Smooth muscle cell (in vitro differentiated cells): ENCODE measurements around the gene ARHGAP20. TPM values are rescaled to one million over a fixed set of nuclear protein-coding genes. Genes with fewer than 3 reads are reported as not detected.

Experiments
- DNase-seq: peaks from one replicate; lab custom pipeline; 2025; ENCODE audit not compliant: unreplicated experiment; lab: John Stamatoyannopoulos, UW
- H2AFZ ChIP-seq: fragments of 200-600 bp; sonication (generic); 2 replicates; pipeline ENCODE4 v1.6.0; 2016; ENCODE audit warnings: antibody characterized with exemption, low read depth, mild to moderate bottlenecking
- H3F3A ChIP-seq: fragments of 200-600 bp; sonication (generic); 2 replicates; pipeline ENCODE4 v1.6.0; 2017; ENCODE audit warnings: antibody characterized with exemption, low read depth
- H3K27ac ChIP-seq: fragments of 200-600 bp; sonication (generic); 2 replicates; pipeline ENCODE4 v1.5.1; 2016; ENCODE audit warnings: low read depth, mild to moderate bottlenecking
- H3K27me3 ChIP-seq: fragments of 200-600 bp; sonication (generic); 2 replicates; pipeline ENCODE4 v1.6.1; 2016; ENCODE audit warnings: low read depth, mild to moderate bottlenecking
- H3K36me3 ChIP-seq: fragments of 200-600 bp; sonication (generic); 2 replicates; pipeline ENCODE4 v1.5.1; 2016; ENCODE audit warnings: low read depth
- H3K4me1 ChIP-seq: fragments of 200-600 bp; sonication (generic); 2 replicates; pipeline ENCODE4 v1.5.1; 2016; ENCODE audit warnings: low read depth
- H3K4me2 ChIP-seq: fragments of 200-600 bp; sonication (generic); 2 replicates; pipeline ENCODE4 v1.6.0; 2016; ENCODE audit warnings: mild to moderate bottlenecking
- H3K4me3 ChIP-seq: fragments of 200-600 bp; sonication (generic); 2 replicates; pipeline ENCODE4 v1.5.1; 2016; ENCODE audit warnings: mild to moderate bottlenecking
- H3K79me2 ChIP-seq: fragments of 200-600 bp; sonication (generic); 2 replicates; pipeline ENCODE4 v1.6.0; 2016; ENCODE audit warnings: low read depth, mild to moderate bottlenecking
- H3K9ac ChIP-seq: fragments of 200-600 bp; sonication (generic); 2 replicates; pipeline ENCODE4 v1.6.0; 2016; ENCODE audit warnings: low read depth
- H3K9me3 ChIP-seq: fragments of 200-600 bp; sonication (generic); replicated peaks from 2 replicates; pipeline ENCODE4 v1.5.1; 2016; ENCODE audit warnings: low read depth
- H4K20me1 ChIP-seq: fragments of 200-600 bp; sonication (generic); 2 replicates; pipeline ENCODE4 v1.6.0; 2016; ENCODE audit warnings: low read depth
- WGBS: methylation state at CpG from one replicate; pipeline ENCODE4 v1.1.7; 2016; ENCODE audit warnings: low lambda C conversion rate; 5-methylcytosine and 5-hydroxymethylcytosine counted together
- polyA plus RNA-seq: library from polyadenylated mRNA; unstranded; fragments of >200 nt; fragmentation: Nextera tagmentation; extraction: Ambion mirVana; gene quantifications from 2 replicates; pipeline ENCODE4 v1.2.1, GENCODE V29; 2016
- total RNA-seq: library from RNA; depleted of rRNA; stranded (reverse); fragments of >200 nt; gene quantifications from 2 replicates; pipeline ENCODE4 v1.2.3, GENCODE V29; 2014
- TF ChIP-seq, protein P1 (sequence below): fragments of 200-600 bp; sonication (generic); IDR thresholded peaks from 2 replicates; pipeline ENCODE4 v1.5.1; 2017; ENCODE audit warnings: borderline replicate concordance, mild to moderate bottlenecking, antibody characterized with exemption; ENCODE audit not compliant: insufficient read depth, poor library complexity, severe bottlenecking

Gene ARHGAP20
- total and polyA plus RNA-seq, 2 experiments from 2014 or later: 0.33 to 1.6 TPM

DNA sequence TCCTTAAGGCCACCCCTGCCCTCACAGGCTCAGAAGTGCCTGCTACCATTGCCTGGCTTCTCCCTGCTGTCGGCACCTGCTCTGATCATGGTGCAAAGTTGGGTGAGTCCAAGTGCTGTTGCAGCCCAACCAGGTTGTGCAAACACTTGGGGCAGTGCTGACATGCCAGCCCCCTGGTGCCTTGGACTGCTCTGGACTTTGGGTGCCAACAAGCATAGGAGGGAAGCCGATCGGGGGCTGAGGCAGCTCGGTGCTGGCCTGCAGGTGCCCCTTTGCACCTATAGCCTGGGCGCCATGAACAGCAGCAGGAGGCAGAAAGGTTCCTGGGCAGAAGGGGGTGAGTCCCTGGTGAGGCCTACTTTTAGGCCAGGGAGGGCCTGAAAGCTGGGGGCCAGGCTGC, 113.0 kb downstream of the ARHGAP20 start:
- no peak overlapping the region for H2AFZ ChIP-seq
- H3K4me2 ChIP-seq: no peak overlapping the region
- H3K9ac ChIP-seq: no peak overlapping the region
- no peaks in the 10 kb centered on the region for H3K4me1 ChIP-seq
- H3K9me3 ChIP-seq: no peaks in the 10 kb centered on the region
- 93% methylated on average over 5 of the region's 5 CpGs for WGBS
- H3K4me3 ChIP-seq: no peak overlapping the region
- no peak overlapping the region for H3K27ac ChIP-seq
- no peaks in the 10 kb centered on the region for H4K20me1 ChIP-seq
- DNase-seq: no peak
- H3K79me2 ChIP-seq: no peaks in the 10 kb centered on the region
- TF ChIP-seq, protein P1, sequence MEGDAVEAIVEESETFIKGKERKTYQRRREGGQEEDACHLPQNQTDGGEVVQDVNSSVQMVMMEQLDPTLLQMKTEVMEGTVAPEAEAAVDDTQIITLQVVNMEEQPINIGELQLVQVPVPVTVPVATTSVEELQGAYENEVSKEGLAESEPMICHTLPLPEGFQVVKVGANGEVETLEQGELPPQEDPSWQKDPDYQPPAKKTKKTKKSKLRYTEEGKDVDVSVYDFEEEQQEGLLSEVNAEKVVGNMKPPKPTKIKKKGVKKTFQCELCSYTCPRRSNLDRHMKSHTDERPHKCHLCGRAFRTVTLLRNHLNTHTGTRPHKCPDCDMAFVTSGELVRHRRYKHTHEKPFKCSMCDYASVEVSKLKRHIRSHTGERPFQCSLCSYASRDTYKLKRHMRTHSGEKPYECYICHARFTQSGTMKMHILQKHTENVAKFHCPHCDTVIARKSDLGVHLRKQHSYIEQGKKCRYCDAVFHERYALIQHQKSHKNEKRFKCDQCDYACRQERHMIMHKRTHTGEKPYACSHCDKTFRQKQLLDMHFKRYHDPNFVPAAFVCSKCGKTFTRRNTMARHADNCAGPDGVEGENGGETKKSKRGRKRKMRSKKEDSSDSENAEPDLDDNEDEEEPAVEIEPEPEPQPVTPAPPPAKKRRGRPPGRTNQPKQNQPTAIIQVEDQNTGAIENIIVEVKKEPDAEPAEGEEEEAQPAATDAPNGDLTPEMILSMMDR: no peak
- no peaks in the 10 kb centered on the region for H3K36me3 ChIP-seq
- no peaks in the 10 kb centered on the region for H3F3A ChIP-seq
- no peaks in the 10 kb centered on the region for H3K27me3 ChIP-seq

DNA sequence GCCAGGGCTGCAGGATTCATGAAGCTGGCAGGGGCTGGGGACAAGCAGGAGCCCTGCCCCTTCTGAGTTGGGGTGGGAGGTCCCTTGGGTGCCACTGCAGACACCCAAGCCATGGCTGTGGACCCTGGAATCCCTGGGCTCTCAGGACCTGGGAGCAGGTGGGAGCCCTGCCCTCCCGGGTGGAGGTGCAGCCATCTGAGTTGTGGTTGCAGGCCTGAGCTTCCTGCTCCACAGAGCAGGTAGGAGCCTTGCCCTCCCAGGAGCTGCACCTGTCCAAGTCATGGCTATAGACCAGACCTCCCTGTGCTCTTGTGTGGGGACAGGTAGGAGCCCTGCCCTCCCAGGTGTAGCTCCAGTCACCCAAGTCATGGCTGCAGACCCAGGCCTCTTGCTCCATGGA, 113.5 kb downstream of the ARHGAP20 start:
- Histone ChIP-seq H4K20me1 (no peaks in the 10 kb centered on the region), H3K4me3 (no peak overlapping the region), H3F3A (no peaks in the 10 kb centered on the region), H3K27ac (no peak overlapping the region), H3K36me3 (no peaks in the 10 kb centered on the region), H3K4me2 (no peak overlapping the region), H3K27me3 (no peaks in the 10 kb centered on the region), H3K9me3 (no peaks in the 10 kb centered on the region), H3K79me2 (no peaks in the 10 kb centered on the region), H2AFZ (no peak overlapping the region), H3K9ac (no peak overlapping the region), H3K4me1 (no peaks in the 10 kb centered on the region)
- TF ChIP-seq, protein P1: no peak
- 90% methylated on average over 1 of the region's 1 CpG for WGBS
- DNase-seq: no peak

DNA sequence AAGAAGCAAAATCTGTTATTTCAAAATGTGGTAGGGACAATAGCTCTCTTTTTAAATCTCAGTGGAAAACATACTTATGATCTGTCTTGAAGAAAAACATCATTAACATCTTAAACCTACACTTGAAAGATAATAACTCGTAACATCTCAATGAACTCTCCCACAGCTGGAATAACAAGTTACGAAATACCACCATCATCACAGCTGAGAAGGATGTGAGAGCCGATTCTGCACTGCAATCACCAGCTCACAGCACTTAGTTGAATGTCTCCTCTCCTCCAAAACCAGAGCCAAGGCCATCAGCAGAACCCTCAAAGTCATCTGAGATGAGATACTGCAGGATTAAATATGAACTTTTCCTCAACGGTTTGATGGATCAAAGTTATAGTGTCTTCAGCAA, 124.3 kb downstream of the ARHGAP20 start:
- H3K79me2 ChIP-seq: no peaks in the 10 kb centered on the region
- no peak for DNase-seq
- H3K27ac ChIP-seq: no peak overlapping the region
- no peak overlapping the region for H3K9ac ChIP-seq
- H3K27me3 ChIP-seq: peaks cover 6% of the 10 kb centered on the region
- H3K4me2 ChIP-seq: no peak overlapping the region
- no peaks in the 10 kb centered on the region for H3K36me3 ChIP-seq
- H3K9me3 ChIP-seq: no peaks in the 10 kb centered on the region
- H3F3A ChIP-seq: no peaks in the 10 kb centered on the region
- WGBS: 70% methylated on average over 4 of the region's 4 CpGs
- no peak overlapping the region for H2AFZ ChIP-seq
- H3K4me3 ChIP-seq: no peak overlapping the region
- TF ChIP-seq, protein P1: no peak
- no peaks in the 10 kb centered on the region for H4K20me1 ChIP-seq
- H3K4me1 ChIP-seq: no peaks in the 10 kb centered on the region

DNA sequence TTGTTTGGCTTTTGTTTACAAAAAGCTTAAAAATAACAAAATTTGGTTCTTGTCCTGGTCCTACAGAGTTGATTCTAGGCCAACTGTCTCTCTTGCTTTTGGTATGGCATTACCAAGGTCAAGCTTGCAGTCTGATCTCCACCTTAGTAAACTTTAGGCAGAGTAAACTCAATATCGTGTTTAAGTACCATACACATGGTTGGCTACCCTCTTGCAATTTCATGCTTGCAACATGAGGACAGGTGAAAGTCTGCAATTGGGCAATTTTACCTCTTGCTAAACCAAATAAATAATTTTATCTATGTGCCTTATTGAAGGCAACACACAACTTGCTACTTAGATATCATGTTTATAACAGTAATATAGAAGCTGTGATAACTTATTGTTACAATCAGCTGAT, 125.1 kb downstream of the ARHGAP20 start:
- TF ChIP-seq, protein P1: no peak
- no peak overlapping the region for H3K27ac ChIP-seq
- H3K79me2 ChIP-seq: no peaks in the 10 kb centered on the region
- 100% methylated on average over 1 of the region's 1 CpG for WGBS
- no peak overlapping the region for H3K9ac ChIP-seq
- H2AFZ ChIP-seq: no peak overlapping the region
- H4K20me1 ChIP-seq: no peaks in the 10 kb centered on the region
- H3K36me3 ChIP-seq: no peaks in the 10 kb centered on the region
- H3F3A ChIP-seq: no peaks in the 10 kb centered on the region
- H3K4me3 ChIP-seq: no peak overlapping the region
- no peaks in the 10 kb centered on the region for H3K4me1 ChIP-seq
- H3K27me3 ChIP-seq: no peaks in the 10 kb centered on the region
- no peak for DNase-seq
- H3K4me2 ChIP-seq: no peak overlapping the region
- no peaks in the 10 kb centered on the region for H3K9me3 ChIP-seq
